SU-DHL-6 (cell line): ENCODE measurements around the gene BCAS1.

ENCODE experiments used
- H2AFZ ChIP-seq: fragments of 200-600 bp; sonication (generic); 2 replicates; pipeline ENCODE4 v1.6.1; 2014; ENCODE audit warnings: low read depth, mild to moderate bottlenecking, moderate library complexity, mixed read lengths, antibody characterized with exemption, low read length; ENCODE audit not compliant: severe bottlenecking
- H3F3A ChIP-seq: fragments of 200-600 bp; shearing (Covaris generic); 2 replicates; pipeline ENCODE4 v1.6.0; 2016; ENCODE audit warnings: antibody characterized with exemption, mild to moderate bottlenecking; ENCODE audit not compliant: insufficient read depth
- H3K27ac ChIP-seq: fragments of 200-600 bp; sonication (generic); 2 replicates; pipeline ENCODE4 v1.5.1; 2016; ENCODE audit warnings: low read depth, mild to moderate bottlenecking, low read length, moderate library complexity, mixed read lengths
- H3K27me3 ChIP-seq: fragments of 200-600 bp; sonication (generic), shearing (Covaris generic); 2 replicates; pipeline ENCODE4 v1.6.0; 2014; ENCODE audit warnings: mild to moderate bottlenecking, low read length
- H3K36me3 ChIP-seq: fragments of 200-600 bp; sonication (generic); 2 replicates; pipeline ENCODE4 v1.6.1; 2014; ENCODE audit warnings: mild to moderate bottlenecking, low read length, mixed read lengths
- H3K4me2 ChIP-seq: fragments of 300-600, 200-600 bp; shearing (Covaris generic), sonication (generic); 2 replicates; pipeline ENCODE4 v1.6.0; 2014; ENCODE audit warnings: low read length, low read depth, mild to moderate bottlenecking; ENCODE audit not compliant: poor library complexity, severe bottlenecking
- H3K4me3 ChIP-seq: fragments of 200-600 bp; sonication (generic); 2 replicates; pipeline ENCODE4 v1.5.1; 2014; ENCODE audit warnings: antibody characterized with exemption, low read length, mild to moderate bottlenecking, mixed read lengths; ENCODE audit not compliant: insufficient read depth, poor library complexity, severe bottlenecking
- H3K79me2 ChIP-seq: fragments of 200-600 bp; sonication (generic); 2 replicates; pipeline ENCODE4 v1.6.1; 2014; ENCODE audit warnings: mild to moderate bottlenecking, low read length, moderate library complexity; ENCODE audit not compliant: insufficient read depth
- H3K9ac ChIP-seq: fragments of 200-600 bp; sonication (generic); 2 replicates; pipeline ENCODE4 v1.7.0; 2014; ENCODE audit warnings: mild to moderate bottlenecking, low read length
- H3K9me2 ChIP-seq: fragments of 200-600 bp; sonication (generic); replicated peaks from 2 replicates; pipeline ENCODE4 v1.6.1; 2014; ENCODE audit warnings: low read length; ENCODE audit not compliant: insufficient read depth
- H3K9me3 ChIP-seq: fragments of 200-600 bp; sonication (generic); 2 replicates; pipeline ENCODE4 v1.6.1; 2014; ENCODE audit warnings: low read length, mixed read lengths; ENCODE audit not compliant: insufficient read depth
- H4K20me1 ChIP-seq: fragments of 200-600 bp; sonication (generic); 2 replicates; pipeline ENCODE4 v1.6.1; 2014; ENCODE audit warnings: low read depth, mild to moderate bottlenecking, antibody characterized with exemption, low read length, moderate library complexity, mixed read lengths
- CTCF ChIP-seq: fragments of 200-600 bp; sonication (generic); IDR thresholded peaks from one replicate; pipeline ENCODE4 v1.5.1; 2017; ENCODE audit warnings: antibody characterized with exemption, mild to moderate bottlenecking, low read length, moderate library complexity; ENCODE audit not compliant: insufficient read depth, poor library complexity, severe bottlenecking
- EZH2phosphoT487 ChIP-seq: fragments of 200-600 bp; sonication (generic), shearing (Covaris generic); conservative IDR thresholded peaks from 2 replicates; pipeline ENCODE4 v1.6.1; 2018; ENCODE audit warnings: mild to moderate bottlenecking, antibody characterized with exemption, low read length, moderate library complexity, mixed read lengths

The BCAS1 gene

GRCh38 chr20:54037525-54037924 is 32.9 kb downstream of the BCAS1 start:
- H3K4me2 ChIP-seq: no peak overlapping the region

GRCh38 chr20:54029643-54030042 is 40.8 kb downstream of the BCAS1 start:
- no peaks in the 10 kb centered on the region for H3K79me2 ChIP-seq
- H3K9me3 ChIP-seq: no peaks in the 10 kb centered on the region
- H3K27me3 ChIP-seq: no peaks in the 10 kb centered on the region
- no peaks in the 10 kb centered on the region for H3K9me2 ChIP-seq
- no peak overlapping the region for H3K4me2 ChIP-seq
- no peak overlapping the region for H2AFZ ChIP-seq
- H3K4me3 ChIP-seq: no peak overlapping the region
- H3K27ac ChIP-seq: no peak overlapping the region
- no peaks in the 10 kb centered on the region for H4K20me1 ChIP-seq
- TF ChIP-seq EZH2phosphoT487 (no peak), CTCF (no peak)
- no peaks in the 10 kb centered on the region for H3K36me3 ChIP-seq
- H3K9ac ChIP-seq: no peak overlapping the region
- no peaks in the 10 kb centered on the region for H3F3A ChIP-seq

More at GRCh38 chr20:54037525-54037924, 32.9 kb downstream of the BCAS1 start:
- Histone ChIP-seq H3K9me3 (no peaks in the 10 kb centered on the region), H3K36me3 (no peaks in the 10 kb centered on the region), H3K79me2 (no peaks in the 10 kb centered on the region), H3K9me2 (no peaks in the 10 kb centered on the region), H3K9ac (no peak overlapping the region), H3F3A (no peaks in the 10 kb centered on the region), H4K20me1 (no peaks in the 10 kb centered on the region), H2AFZ (no peak overlapping the region), H3K27me3 (no peaks in the 10 kb centered on the region), H3K4me3 (no peak overlapping the region), H3K27ac (no peak overlapping the region)
- TF ChIP-seq CTCF (no peak), EZH2phosphoT487 (no peak)

- Histone ChIP-seq H3K4me2 (no peak overlapping the region), H3F3A (no peaks in the 10 kb centered on the region), H3K9me2 (no peaks in the 10 kb centered on the region), H3K4me3 (no peak overlapping the region), H2AFZ (no peak overlapping the region), H3K27me3 (no peaks in the 10 kb centered on the region), H3K27ac (no peak overlapping the region), H3K9me3 (no peaks in the 10 kb centered on the region), H3K9ac (no peak overlapping the region), H3K36me3 (no peaks in the 10 kb centered on the region), H3K79me2 (no peaks in the 10 kb centered on the region), H4K20me1 (no peaks in the 10 kb centered on the region)
- TF ChIP-seq CTCF (no peak), EZH2phosphoT487 (no peak)
Observed at GRCh38 chr20:54029176-54029575, 41.2 kb downstream of the BCAS1 start.
